Activated T-helper 2 cell treated with anti-CD3 and anti-CD28 coated beads, Interferon-gamma antibody, Interleukin-2, Interleukin-4, amounts not matched to agents 10 μg/mL and 5 μg/mL and 100 μg/mL, durations not matched to agents 14 hours and 24 hours and 36 hours (primary cell): ENCODE results near the gene AGRP. TPM values are rescaled to one million over a fixed set of nuclear protein-coding genes. Genes with fewer than 3 reads are reported as not detected.

ENCODE experiments used
- DNase-seq: peaks from one replicate; pipeline ENCODE4 v3.0.0; 2021; ENCODE audit warnings: low spot score
- H3K27ac Mint-ChIP-seq: one replicate; pipeline ENCODE4 v1.8.0; 2021; ENCODE audit warnings: mixed read lengths
- H3K27me3 Mint-ChIP-seq: one replicate; pipeline ENCODE4 v1.8.0; 2021; ENCODE audit warnings: low read depth, mixed read lengths
- H3K36me3 Mint-ChIP-seq: one replicate; pipeline ENCODE4 v1.8.0; 2021; ENCODE audit warnings: low read depth, mixed read lengths
- H3K4me1 Mint-ChIP-seq: one replicate; pipeline ENCODE4 v1.8.0; 2021; ENCODE audit warnings: low read depth, mixed read lengths
- H3K4me3 Mint-ChIP-seq: one replicate; pipeline ENCODE4 v1.8.0; 2021; ENCODE audit warnings: low read depth, mild to moderate bottlenecking, moderate library complexity, mixed read lengths
- H3K9me3 Mint-ChIP-seq: one replicate; pipeline ENCODE4 v1.8.0; 2021; ENCODE audit warnings: mixed read lengths
- intact Hi-C: fragments of 100-400 bp; cut with micrococcal nuclease; formaldehyde crosslinking; loops from one replicate; pipeline ENCODE4 v1.15.1; 2023
- total RNA-seq: library from RNA; stranded (reverse); gene quantifications from 2 replicates; pipeline ENCODE4 v1.2.3, GENCODE V29; 2022

Gene AGRP
- total RNA-seq, 1 donor from 2014 or later = not detected

DNA sequence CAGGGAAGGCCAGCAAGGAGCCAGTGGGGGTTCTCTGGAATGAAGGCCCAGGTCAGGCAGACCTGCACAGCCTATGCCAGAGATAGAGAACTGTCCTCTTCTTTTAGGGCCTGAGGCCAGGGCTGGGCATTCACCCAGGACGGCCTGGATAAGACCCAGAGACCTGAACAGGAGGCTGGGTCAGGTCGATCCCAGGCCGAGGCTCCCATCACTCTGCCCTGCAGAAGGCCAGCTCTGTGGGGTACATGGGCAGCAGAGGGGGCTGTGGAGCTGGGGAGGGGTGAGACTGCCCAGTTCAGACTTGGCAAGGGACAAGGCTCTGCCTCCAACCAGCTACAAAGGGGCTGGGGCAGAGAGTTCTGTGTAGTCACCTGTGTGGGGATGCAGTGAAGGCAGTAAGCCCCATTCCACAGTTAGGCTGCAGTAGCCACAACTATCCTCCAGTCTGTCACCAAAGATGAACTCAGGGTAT lies 37.9 kb downstream of the AGRP start:
- DNase-seq = no peak
- no peaks in the 10 kb centered on the region for H3K9me3 Mint-ChIP-seq
- H3K4me3 Mint-ChIP-seq = no peak overlapping the region
- no peak overlapping the region for H3K27ac Mint-ChIP-seq
- H3K36me3 Mint-ChIP-seq = no peaks in the 10 kb centered on the region
- H3K4me1 Mint-ChIP-seq = peaks cover 3% of the 10 kb centered on the region
- intact Hi-C loops = no loop called here
- H3K27me3 Mint-ChIP-seq = no peaks in the 10 kb centered on the region

DNA sequence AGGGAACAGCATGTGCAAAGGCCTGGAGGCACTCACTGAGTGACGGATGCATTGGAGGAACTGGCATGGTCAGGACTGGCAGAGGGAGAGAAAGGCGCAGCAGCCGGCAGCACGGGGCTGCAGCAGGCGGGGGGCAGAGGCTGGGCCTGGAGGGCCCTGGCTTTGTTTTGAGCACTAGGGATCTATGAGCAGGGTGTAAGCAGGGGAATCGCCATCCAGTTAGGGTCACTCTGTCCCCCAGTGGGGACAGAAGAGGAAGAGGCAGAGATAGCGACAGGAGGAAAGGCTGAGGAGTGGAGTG lies 38.3 kb downstream of the AGRP start:
- no peaks in the 10 kb centered on the region for H3K9me3 Mint-ChIP-seq
- H3K36me3 Mint-ChIP-seq = no peaks in the 10 kb centered on the region
- H3K27me3 Mint-ChIP-seq = no peaks in the 10 kb centered on the region
- no peak overlapping the region for H3K4me3 Mint-ChIP-seq
- intact Hi-C loops = no loop called here
- no peak for DNase-seq
- H3K4me1 Mint-ChIP-seq = peaks cover 3% of the 10 kb centered on the region
- H3K27ac Mint-ChIP-seq = no peak overlapping the region

DNA sequence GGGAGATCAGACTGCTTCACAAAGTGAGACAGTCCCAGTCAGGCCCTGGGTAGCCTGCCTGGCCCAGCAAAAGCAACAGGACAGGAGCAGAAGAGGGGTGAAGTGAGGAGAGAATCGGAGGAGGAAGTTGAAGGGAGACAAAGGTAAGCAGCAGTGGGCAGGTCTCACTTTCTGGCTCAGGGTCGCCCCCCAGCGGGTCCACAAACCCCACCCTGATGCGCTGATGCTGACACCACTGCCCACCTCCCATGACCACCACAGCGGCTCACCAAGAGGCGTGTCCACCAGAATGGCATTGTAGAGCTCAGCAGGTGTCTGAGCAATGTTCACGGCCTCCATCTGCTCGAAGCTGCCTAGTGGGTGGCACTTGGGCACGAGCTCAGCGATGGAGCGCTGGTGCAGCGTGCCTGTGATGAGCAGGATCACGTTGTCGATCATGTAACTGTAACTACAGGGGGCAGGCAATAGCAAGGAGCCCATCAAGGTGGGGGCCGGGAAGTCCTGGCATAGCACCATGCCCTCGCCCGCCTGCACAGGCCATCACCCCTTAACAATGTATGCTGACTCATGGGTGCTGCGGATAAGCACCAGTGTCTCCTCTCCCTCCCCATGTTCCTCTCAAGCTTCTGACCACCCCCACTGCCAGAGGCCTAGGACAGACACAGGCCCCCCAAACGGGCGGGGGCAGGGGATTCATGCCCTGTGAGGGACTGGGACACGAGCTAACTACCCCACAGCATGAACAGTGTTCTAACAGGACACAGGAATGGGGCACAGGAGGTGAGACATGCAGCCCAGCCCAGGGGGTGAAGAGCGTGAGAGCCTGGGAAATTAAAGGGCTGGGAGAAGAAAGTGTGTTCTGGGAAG lies 38.9 kb downstream of the AGRP start:
- Mint-ChIP-seq H3K27ac (no peak overlapping the region), H3K4me3 (no peak overlapping the region), H3K27me3 (no peaks in the 10 kb centered on the region), H3K36me3 (no peaks in the 10 kb centered on the region), H3K4me1 (peaks cover 3% of the 10 kb centered on the region), H3K9me3 (no peaks in the 10 kb centered on the region)
- no peak for DNase-seq
- intact Hi-C loops = no loop called here

DNA sequence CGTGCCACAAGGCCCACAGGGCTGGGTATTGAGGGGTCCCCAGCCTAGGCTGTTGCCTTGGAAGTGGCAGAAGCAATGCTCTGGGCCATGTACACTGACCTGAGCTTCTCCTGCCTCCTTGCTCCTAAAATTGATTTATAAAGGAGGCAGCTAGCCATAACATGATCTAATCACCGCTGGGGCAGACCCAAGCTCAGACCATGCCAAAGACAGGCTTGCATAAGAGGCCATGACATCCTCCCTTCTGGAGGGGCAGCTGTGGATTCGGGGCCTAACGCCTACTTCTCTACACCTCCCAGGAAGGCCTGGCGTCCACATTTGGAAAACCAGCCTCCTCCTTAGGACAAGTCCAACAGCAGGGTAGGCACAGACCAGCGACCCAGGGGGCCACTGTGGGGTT lies 40.1 kb downstream of the AGRP start:
- intact Hi-C loops = no loop called here
- Mint-ChIP-seq H3K4me1 (peaks cover 3% of the 10 kb centered on the region), H3K9me3 (no peaks in the 10 kb centered on the region), H3K27ac (no peak overlapping the region), H3K4me3 (no peak overlapping the region), H3K36me3 (peaks cover 7% of the 10 kb centered on the region), H3K27me3 (no peaks in the 10 kb centered on the region)
- DNase-seq = no peak

DNA sequence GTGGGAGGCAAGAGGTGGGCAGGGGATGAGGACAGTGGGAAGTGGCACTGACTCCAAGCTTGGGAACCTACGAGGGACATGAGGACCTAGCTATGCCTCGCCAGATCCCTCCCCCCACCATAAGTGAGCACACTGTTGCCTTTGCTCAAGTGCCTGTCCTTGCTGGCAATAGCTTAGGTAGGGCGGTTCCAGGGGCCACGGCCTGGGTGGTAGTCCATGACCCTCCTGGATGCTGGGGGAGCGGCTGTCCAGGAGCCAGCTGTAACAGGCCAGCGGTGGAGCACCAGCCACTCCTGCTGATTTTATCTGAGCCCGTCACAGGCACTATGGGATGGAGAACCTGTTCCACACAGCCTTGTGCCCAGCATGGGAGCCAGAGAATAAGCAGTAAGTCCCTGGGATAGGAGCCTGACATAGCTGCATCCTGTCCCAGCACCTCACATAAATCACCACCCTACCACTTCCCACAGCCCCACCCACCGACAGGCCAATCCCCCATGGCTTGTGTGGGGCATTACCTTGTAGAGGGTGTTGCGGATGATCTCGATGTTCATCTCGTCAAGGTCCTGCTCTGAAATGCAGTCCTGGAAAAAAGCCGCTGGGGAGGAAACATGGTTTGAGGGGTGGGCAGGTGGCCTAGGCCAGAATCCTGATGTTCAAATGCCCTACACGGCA lies 40.6 kb downstream of the AGRP start:
- Mint-ChIP-seq H3K9me3 (no peaks in the 10 kb centered on the region), H3K27ac (no peak overlapping the region), H3K27me3 (no peaks in the 10 kb centered on the region), H3K36me3 (peaks cover 9% of the 10 kb centered on the region), H3K4me3 (no peak overlapping the region), H3K4me1 (peaks cover 3% of the 10 kb centered on the region)
- intact Hi-C loops = no loop called here
- no peak for DNase-seq

DNA sequence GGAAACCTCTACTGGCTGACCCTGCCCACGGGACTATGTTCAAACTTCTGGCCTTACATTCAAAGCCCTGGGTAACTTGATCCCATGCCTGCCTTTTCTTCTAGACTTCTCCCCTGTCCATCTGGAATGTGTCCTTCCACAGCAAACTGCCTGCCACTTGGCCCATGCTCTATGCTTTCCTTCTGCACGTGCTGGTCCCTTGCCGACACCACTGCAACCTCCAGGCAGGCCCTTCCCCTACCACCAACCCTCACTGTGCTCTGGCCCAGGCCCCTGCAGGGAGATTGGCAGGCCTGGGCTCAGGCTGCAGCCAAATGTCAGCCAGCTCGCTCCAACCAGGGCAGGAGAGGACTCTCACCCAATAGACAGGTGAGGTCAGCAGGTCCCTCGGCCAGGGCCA lies 41.4 kb downstream of the AGRP start:
- intact Hi-C loops = no loop called here
- no peaks in the 10 kb centered on the region for H3K27me3 Mint-ChIP-seq
- H3K36me3 Mint-ChIP-seq = peaks cover 9% of the 10 kb centered on the region
- DNase-seq = no peak
- no peak overlapping the region for H3K4me3 Mint-ChIP-seq
- no peak overlapping the region for H3K27ac Mint-ChIP-seq
- no peaks in the 10 kb centered on the region for H3K9me3 Mint-ChIP-seq
- H3K4me1 Mint-ChIP-seq = no peaks in the 10 kb centered on the region

DNA sequence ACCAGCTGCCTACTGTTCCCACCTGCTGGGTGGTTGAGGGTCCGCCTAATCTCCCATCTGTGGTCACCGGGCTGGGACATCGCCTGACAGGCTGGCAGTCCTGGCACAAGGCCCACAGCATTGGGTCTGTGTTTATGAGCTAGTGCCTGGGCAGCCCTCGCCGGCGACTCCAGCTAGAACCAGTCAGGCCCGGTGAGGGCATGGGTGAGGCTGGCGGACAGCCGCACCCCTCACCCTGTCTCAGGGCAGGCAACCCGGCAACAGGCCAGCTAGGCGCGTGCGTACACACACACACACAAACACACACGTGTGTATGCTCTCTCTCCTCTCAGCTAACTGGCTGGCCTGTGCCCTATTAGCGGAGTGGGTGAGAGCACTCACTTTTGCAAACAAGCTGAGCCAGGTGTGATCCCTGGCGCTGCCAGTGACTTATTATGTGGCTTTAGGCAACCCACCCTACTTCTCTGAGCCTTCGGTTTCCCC lies 42.0 kb downstream of the AGRP start:
- no peaks in the 10 kb centered on the region for H3K4me1 Mint-ChIP-seq
- no peak overlapping the region for H3K27ac Mint-ChIP-seq
- DNase-seq = no peak
- H3K27me3 Mint-ChIP-seq = no peaks in the 10 kb centered on the region
- intact Hi-C loops = no loop called here
- H3K36me3 Mint-ChIP-seq = peaks cover 9% of the 10 kb centered on the region
- no peaks in the 10 kb centered on the region for H3K9me3 Mint-ChIP-seq
- H3K4me3 Mint-ChIP-seq = no peak overlapping the region

DNA sequence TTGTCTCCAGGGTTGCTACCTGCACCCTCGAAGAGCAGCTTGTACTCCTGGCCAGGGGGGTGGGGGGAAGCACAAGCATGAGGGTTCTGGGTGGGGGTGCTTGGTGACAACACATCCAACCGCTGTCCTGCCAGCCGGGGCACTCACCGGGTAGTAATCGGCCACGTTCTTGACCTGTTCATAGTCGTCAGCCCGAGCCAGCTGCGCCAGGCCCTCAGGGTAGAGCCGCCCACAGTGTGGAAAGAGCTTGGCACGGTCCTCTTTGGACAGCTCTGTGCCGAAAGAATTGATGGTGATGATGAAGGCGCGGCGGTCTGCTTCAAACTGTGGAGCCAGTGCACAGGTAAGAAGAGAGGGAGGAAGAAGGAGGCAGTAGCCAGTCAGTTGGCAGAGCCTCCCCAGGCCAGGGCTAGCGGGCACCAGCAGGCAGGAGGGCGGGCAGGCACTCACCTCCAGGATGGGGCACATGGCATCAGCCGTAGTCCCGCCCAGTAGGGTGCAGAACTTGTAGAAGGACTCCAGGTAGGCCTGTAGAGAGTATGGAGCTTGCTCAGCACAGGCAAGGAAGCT lies 44.4 kb downstream of the AGRP start:
- DNase-seq = no peak
- intact Hi-C loops = no loop called here
- Mint-ChIP-seq H3K36me3 (peaks cover 9% of the 10 kb centered on the region), H3K9me3 (no peaks in the 10 kb centered on the region), H3K27ac (peak overlapping the region; percentile 59), H3K4me3 (no peak overlapping the region), H3K27me3 (no peaks in the 10 kb centered on the region), H3K4me1 (no peaks in the 10 kb centered on the region)

DNA sequence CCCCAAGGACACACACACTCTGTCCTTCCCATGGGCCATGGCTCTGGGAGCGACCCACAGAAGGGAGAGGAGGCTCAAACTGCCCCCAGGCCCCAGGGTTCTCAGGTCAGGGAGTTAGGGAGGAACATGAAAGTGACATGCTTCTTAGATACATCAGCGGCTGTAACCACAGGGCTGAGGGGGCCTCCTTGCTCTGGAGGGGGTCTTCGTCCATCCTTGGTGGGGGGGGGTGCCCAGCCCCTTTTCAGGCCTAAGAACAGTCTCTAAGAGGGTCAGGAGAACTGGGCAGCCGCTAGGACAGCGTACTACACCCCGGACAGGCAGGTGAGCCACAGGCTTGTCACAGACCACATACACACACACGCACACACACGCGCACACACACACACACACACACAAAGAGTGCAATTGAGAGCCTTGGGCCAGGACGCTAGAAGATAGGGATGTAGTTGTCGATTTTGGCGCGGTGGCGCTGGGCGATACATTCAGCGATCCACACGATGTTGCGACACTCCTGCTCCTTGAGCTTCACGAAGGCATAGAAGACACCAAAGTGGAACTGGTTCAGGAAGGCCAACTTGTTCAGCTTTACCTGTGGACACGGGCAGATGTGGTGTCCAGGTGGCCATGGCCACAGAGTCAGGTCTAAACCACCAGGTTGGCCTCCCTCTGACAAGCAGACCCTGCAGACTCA lies 45.1 kb downstream of the AGRP start:
- Mint-ChIP-seq H3K9me3 (no peaks in the 10 kb centered on the region), H3K4me3 (no peak overlapping the region), H3K36me3 (peaks cover 9% of the 10 kb centered on the region), H3K27me3 (peaks cover 2% of the 10 kb centered on the region), H3K27ac (no peak overlapping the region), H3K4me1 (no peaks in the 10 kb centered on the region)
- intact Hi-C loops = no loop called here
- no peak for DNase-seq

DNA sequence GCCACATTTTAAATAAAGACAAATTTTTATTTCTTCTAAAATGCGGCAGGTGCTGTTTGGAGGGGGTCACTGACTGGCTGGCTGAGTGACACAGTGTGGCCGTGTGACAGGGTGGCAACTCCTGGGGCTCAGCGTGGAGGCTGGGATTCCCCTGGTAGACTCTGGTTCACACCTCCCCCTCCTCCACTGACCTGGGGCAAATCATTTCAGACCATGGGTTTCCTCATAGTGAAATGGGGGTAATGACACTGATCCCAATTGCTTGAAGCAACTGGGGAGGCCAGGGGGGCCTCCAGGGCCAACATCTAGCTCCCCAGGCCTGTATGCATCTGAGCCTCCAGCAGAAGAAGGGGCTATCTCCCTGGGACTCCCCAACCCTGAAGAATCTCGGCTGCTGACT lies 45.8 kb downstream of the AGRP start:
- no peak for DNase-seq
- no peaks in the 10 kb centered on the region for H3K4me1 Mint-ChIP-seq
- H3K27me3 Mint-ChIP-seq = peaks cover 5% of the 10 kb centered on the region
- H3K27ac Mint-ChIP-seq = no peak overlapping the region
- H3K36me3 Mint-ChIP-seq = peaks cover 9% of the 10 kb centered on the region
- H3K4me3 Mint-ChIP-seq = no peak overlapping the region
- intact Hi-C loops = no loop called here
- H3K9me3 Mint-ChIP-seq = no peaks in the 10 kb centered on the region

DNA sequence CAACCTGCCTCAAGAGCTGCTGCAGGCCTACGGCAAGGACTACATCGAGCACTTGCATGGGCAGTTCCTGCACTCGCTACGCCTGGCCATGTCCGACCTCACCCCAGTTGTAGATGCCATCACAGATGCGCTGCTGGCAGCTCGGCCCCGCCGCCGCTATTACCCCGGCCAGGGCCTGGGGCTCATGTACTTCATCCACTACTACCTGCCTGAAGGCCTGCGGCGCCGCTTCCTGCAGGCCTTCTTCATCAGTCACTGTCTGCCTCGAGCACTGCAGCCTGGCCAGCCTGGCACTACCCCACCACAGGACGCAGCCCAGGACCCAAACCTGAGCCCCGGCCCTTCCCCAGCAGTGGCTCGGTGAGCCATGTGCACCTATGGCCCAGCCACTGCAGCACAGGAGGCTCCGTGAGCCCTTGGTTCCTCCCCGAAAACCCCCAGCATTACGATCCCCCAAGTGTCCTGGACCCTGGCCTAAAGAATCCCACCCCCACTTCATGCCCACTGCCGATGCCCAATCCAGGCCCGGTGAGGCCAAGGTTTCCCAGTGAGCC lies 46.6 kb downstream of the AGRP start:
- intact Hi-C loops = no loop called here
- Mint-ChIP-seq H3K4me1 (no peaks in the 10 kb centered on the region), H3K27ac (no peak overlapping the region), H3K4me3 (no peak overlapping the region), H3K27me3 (peaks cover 11% of the 10 kb centered on the region), H3K9me3 (no peaks in the 10 kb centered on the region), H3K36me3 (peaks cover 9% of the 10 kb centered on the region)
- no peak for DNase-seq

DNA sequence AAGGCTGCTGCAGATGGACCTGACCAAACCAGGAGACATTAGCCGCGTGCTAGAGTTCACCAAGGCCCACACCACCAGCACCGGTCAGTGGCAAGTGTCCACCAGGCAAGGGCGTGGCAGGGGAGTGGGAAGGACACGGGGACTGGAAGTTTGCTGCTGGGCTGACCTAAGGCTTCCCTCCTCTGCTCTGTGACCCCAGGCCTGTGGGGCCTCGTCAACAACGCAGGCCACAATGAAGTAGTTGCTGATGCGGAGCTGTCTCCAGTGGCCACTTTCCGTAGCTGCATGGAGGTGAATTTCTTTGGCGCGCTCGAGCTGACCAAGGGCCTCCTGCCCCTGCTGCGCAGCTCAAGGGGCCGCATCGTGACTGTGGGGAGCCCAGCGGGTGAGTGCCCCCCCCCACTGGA lies 47.6 kb downstream of the AGRP start:
- H3K27ac Mint-ChIP-seq = no peak overlapping the region
- peaks cover 9% of the 10 kb centered on the region for H3K36me3 Mint-ChIP-seq
- peaks cover 3% of the 10 kb centered on the region for H3K4me1 Mint-ChIP-seq
- no peak overlapping the region for H3K4me3 Mint-ChIP-seq
- intact Hi-C loops = no loop called here
- no peaks in the 10 kb centered on the region for H3K9me3 Mint-ChIP-seq
- DNase-seq = no peak
- H3K27me3 Mint-ChIP-seq = peaks cover 15% of the 10 kb centered on the region
